ELR (cell line): ENCODE measurements around the gene UBTD2.
A peak's percentile ranks its signal among the peaks of the same experiment; 100 is the strongest.

Experiments
- DNase-seq: peaks from one replicate; pipeline ENCODE4 v3.0.0-alpha.2; 2015; ENCODE audit warnings: low read depth

The UBTD2 gene

GRCh38 chr5:172194985-172195774, 88.4 kb downstream of the UBTD2 start:
- no peak for DNase-seq

GRCh38 chr5:172193872-172194271, 89.7 kb downstream of the UBTD2 start, which contains the start of gene EFCAB9:
EFCAB9 (plus strand) TSS chr5:172194172; CDS start chr5:172194173, 1 bp downstream.
- DNase-seq: no peak

- no peak for DNase-seq
Observed at GRCh38 chr5:172189693-172190296, 93.8 kb downstream of the UBTD2 start.

GRCh38 chr5:172188893-172189692, 94.5 kb downstream of the UBTD2 start:
- no peak for DNase-seq

DNA sequence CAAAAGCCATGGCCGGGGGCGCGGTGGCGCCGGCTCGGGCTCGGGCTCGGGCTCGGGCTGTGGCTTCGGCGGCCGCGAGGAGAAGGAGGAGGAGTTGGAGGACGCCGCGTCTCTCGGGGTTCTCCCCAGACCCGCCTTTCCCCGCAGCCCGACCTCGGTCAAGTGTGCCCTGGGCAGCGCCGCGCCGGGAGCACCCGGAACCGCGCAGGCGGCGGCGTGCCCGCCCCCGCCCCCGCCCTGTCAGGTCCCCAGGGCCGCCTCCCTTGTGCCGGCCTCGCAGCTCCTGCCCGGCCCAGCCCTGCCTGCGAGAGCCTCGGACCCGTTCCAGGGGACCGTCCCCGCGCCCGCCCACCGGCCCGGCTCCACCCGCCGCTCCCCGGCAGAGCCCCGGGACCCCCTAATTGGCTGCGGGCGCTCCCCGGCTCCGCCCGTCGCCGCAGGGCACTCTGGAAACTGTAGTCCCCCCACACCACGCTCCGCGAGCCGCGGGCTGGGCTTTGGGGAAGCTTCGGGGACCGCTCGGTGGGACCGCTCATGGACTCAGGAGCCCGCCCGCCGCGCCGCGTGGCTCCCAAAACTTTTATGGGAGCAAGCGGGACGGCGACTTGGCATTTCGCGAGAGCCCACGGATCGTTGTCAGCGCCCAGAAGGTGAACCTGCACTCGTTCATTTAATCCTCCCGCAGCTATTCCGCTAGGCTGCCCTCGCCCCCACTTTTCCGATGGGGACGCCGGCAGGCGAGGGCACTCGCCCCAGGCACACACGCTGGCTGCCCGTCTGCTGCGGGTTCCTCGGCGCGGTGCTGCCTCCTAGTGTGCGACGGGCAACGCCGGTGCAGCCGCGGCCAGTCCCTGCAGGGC, 95.3 kb downstream of the UBTD2 start, which contains the start of gene STK10:
TSS of gene STK10 (minus strand) at position 192 of the 860 bp plus-strand sequence. CDS start at position 10, 182 bp downstream.
- peak; percentile 93 for DNase-seq

GRCh38 chr5:172187118-172188032, 96.2 kb downstream of the UBTD2 start:
- peak; percentile 93 for DNase-seq

DNA sequence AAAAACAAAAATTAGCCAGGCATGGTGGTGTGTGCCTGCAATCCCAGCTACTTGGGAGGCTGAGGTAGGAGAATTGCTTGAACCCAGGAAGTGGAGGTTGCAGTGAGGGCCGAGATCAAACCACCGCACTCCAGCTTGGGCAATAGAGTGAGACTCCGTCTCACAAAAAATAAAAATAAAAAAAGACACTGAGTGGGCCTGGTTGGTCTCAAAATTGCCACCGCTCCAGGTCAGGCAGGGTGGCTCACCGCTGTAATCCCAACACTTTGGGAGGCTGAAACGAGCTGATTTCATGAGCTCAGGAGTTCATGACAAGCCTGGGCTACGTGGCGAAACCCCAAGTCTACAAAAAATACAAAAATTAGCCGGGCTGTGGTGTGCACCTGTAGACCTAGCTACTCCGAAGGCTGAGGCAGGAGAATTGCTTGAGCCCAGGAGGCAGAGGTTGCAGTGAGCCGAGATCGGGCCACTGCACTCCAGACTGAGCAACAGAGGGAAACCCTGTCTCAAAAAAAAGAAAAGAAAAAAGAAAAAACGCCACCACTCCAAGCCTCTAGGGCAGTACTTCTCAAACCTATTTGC, 97.4 kb downstream of the UBTD2 start:
- no peak for DNase-seq

- DNase-seq: no peak
Observed at GRCh38 chr5:172185096-172185461, 98.5 kb downstream of the UBTD2 start.

- no peak for DNase-seq
Observed at GRCh38 chr5:172183881-172184280, 99.7 kb downstream of the UBTD2 start.

GRCh38 chr5:172182291-172182690, 101.3 kb downstream of the UBTD2 start:
- DNase-seq: no peak

DNA sequence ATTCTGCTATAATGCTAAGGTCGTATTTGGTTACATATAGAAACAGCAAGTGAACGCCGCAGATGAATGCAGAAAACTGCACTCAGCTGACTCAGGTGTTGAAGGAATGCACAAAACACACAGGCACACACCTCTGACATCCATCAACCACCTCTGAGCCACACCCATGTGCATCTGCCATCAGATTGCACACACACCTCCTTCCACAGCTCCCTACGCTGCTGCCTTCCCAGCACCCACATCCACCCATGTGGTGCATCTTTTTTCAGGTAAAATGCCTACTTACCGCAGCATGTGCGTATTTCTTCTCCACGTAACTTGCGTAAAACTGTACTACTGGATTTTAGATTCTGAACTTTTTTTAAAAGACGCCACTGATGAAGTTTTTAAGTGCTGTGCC, 102.6 kb downstream of the UBTD2 start:
- DNase-seq: no peak

- DNase-seq: peak; percentile 53
Observed at GRCh38 chr5:172178991-172179989, 104.3 kb downstream of the UBTD2 start.

GRCh38 chr5:172178301-172178987, 105.1 kb downstream of the UBTD2 start:
- DNase-seq: no peak

DNA sequence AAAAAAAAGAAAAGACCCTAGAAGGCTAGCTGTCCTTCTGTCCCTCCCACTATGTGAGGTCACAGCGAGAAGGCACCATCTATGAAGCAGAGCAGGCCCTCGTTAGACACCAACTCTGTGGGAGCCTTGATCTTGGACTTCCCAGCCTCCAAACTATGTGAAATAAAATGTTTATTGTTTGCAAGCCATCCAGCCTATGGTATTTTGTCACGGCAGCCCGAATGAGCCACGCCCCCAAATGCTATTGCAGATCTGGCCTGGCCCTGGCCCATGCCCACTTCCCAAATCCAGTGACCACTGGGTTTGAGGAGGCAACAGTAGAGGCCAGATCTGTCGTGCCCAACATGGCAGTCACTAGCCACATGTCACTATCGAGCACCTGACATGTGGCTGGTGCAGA, 106.4 kb downstream of the UBTD2 start:
- no peak for DNase-seq

DNA sequence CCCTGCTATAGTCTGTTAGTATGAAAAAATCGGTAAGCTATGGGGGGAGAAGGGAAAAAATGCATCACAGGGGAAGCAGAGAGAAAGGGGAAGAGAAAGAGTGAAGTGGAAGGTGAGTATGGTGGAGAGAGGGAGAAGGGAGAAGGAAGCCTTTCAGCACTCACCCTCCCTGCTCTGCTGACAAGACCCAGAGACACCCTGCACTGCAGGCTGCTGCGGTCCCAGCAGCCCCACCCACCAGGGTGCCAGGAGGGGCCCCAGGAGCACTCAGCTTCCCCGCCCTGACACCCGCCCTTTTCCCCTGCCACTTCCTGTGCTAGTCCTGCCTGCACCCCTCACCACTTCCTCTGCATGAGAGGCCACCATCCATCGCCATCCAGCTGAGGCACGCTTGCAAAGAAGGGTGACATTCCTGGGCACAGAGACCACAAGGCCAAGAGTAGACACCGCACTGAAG, 108.3 kb downstream of the UBTD2 start:
- peak; percentile 31 for DNase-seq

- peak; percentile 98 for DNase-seq
Observed at GRCh38 chr5:172173564-172174153, 109.9 kb downstream of the UBTD2 start.

DNA sequence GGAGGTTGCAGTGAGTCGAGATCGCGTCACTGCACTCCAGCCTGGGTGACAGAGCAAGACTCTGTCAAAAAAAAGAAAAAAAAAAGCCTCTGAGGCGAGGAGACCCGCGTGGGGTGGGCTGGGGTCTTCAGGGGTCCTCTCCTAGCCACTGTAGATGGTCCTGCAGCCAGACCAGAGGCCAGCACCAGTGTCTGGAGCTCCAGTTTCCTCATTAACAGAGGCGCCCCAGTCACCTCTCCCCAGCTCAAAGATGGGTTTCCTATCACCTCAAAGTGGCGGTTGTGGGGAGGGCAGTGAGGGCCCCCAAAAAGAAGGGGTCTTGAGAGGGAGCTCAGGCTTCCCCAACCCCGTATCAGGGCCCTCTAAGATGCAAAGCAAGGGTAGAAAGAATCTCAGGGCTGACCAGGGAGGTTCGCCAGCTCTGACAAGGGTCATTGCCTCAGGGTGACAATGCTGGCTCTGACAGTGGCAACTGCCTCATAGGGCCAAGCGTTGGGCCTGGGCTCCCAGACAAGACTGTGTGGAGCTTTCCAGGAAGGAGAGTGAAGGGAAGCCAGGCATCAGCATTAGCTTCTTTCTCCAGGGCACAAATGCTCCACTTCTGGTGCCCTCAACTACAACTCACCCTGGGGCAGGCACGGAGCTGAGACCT, 110.5 kb downstream of the UBTD2 start:
- DNase-seq: peak; percentile 68
